Mucosa of descending colon (tissue), 3 donors: ENCODE measurements around the gene ZNF813. TPM values are rescaled to one million over a fixed set of nuclear protein-coding genes. Genes with fewer than 3 reads are reported as not detected.

Experiments
- ATAC-seq: fragments of 200-7000 bp; cut with Tn5 transposase; one replicate; pipeline ENCODE4 v1.9.1; 2020; ENCODE audit warnings: mild to moderate bottlenecking, moderate library complexity
- DNase-seq, 3 donors: peaks; one replicate each; pipeline ENCODE4 v3.0.0-alpha.2; 2020
- H3K36me3 ChIP-seq: fragments of 200-600 bp; one replicate; pipeline ENCODE4 v1.8.0; 2021; ENCODE audit warnings: low read depth, mild to moderate bottlenecking
- H3K4me1 ChIP-seq: fragments of 200-600 bp; one replicate; pipeline ENCODE4 v1.8.0; 2021; ENCODE audit warnings: low read depth, mild to moderate bottlenecking
- H3K4me3 ChIP-seq: fragments of 200-600 bp; one replicate; pipeline ENCODE4 v1.8.0; 2021; ENCODE audit warnings: mild to moderate bottlenecking
- H3K9me3 ChIP-seq: fragments of 200-600 bp; one replicate; pipeline ENCODE4 v1.8.0; 2021; ENCODE audit warnings: mild to moderate bottlenecking
- CTCF ChIP-seq: fragments of 200-600 bp; IDR thresholded peaks from one replicate; pipeline ENCODE4 v1.8.0; 2022; ENCODE audit warnings: antibody characterized with exemption, mild to moderate bottlenecking
- intact Hi-C, 2 donors: fragments of 100-400 bp; cut with DNase I in 1 of 2; cut with micrococcal nuclease in 1 of 2; formaldehyde crosslinking; loops; one replicate each; pipeline versions ENCODE4 v1.11.0 to v1.11.1; 2022; cut with DNase I, micrococcal nuclease
- total RNA-seq, 3 donors: library from RNA; stranded (reverse); fragmentation: NEBNext Ultra II Directional in 2 of 3; extraction: Animal tissue kit (Norgen Biotek cat#: 25700) in 2 of 3; gene quantifications; one replicate each; pipeline versions ENCODE4 v1.2.1 to v1.2.4, GENCODE V29; 2021 to 2023
- donor health status: DM: no; HTN: no; CAD: no; lungs with moderate emphysema.
- donor health status: DM: no; HTN: no; CAD: no.
- donor health status: DM: no; HTN: yes; CAD: no.

ZNF813 gene
- total RNA-seq, 3 donors from 2014 or later = 3.7 to 4.5 (median 4.1) TPM

DNA sequence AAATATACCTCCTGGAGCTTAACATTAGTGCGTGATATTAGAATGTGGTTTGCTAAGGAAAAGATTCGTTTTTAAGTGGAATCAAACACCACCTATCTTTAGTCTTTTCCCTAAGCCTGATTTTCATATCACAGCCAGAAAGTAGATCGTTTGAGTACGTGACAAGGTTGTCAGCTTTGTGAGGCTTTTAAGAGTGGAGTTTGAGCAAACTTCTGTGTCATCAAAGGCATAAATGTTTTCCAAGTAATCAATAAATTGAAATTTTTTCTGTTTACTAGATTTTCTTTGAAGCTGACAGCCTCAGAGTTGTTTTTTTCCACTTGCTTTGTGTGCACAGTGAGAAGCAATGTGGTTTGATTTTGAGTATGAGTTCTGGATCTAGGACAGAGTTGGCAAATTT, 63.9 kb downstream of the ZNF813 start:
- no peaks in the 10 kb centered on the region for H3K36me3 ChIP-seq
- H3K4me1 ChIP-seq = no peaks in the 10 kb centered on the region
- no peak for DNase-seq
- TF ChIP-seq CTCF = no peak
- no peak for ATAC-seq
- no peak overlapping the region for H3K4me3 ChIP-seq
- H3K9me3 ChIP-seq = peaks cover 8% of the 10 kb centered on the region
- intact Hi-C loops = no loop called here

DNA sequence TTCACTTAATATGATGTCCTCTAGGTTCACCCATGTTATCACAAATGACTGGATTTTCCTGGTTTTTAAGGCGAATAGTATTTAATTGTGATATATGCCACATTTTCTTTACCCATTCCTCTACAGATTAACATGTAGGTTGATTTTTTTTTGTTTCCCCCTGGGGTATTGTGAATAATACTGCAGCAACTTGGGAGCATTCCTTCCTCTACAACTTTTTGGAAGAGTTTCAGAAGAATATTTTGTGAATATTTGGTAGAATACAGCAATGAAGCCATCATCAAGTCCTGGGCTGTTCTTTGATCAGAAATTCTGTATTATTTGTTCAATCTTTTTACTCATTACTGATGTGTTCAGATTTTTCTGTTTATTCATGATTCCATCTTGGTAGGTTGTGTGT, 64.8 kb downstream of the ZNF813 start:
- Histone ChIP-seq H3K4me3 (no peak overlapping the region), H3K4me1 (no peaks in the 10 kb centered on the region), H3K9me3 (peaks cover 5% of the 10 kb centered on the region), H3K36me3 (no peaks in the 10 kb centered on the region)
- intact Hi-C loops = no loop called here
- ATAC-seq = no peak
- no peak for TF ChIP-seq CTCF
- DNase-seq = no peak

- intact Hi-C loops = no loop called here
- no peak for DNase-seq
These were observed 68.7 kb downstream of the ZNF813 start for GRCh38 chr19:53536225-53536548.

GRCh38 chr19:53537121-53537520, 69.6 kb downstream of the ZNF813 start:
- ATAC-seq = peak; percentile 9
- no peaks in the 10 kb centered on the region for H3K9me3 ChIP-seq
- peak overlapping the region; percentile 42 for H3K4me3 ChIP-seq
- H3K4me1 ChIP-seq = peaks cover 6% of the 10 kb centered on the region
- no peak for DNase-seq
- TF ChIP-seq CTCF = no peak
- H3K36me3 ChIP-seq = no peaks in the 10 kb centered on the region
- intact Hi-C loops = no loop called here

More at GRCh38 chr19:53536225-53536548, 68.7 kb downstream of the ZNF813 start:
- ATAC-seq = no peak
- no peaks in the 10 kb centered on the region for H3K36me3 ChIP-seq
- H3K9me3 ChIP-seq = no peaks in the 10 kb centered on the region
- peaks cover 6% of the 10 kb centered on the region for H3K4me1 ChIP-seq
- no peak overlapping the region for H3K4me3 ChIP-seq
- TF ChIP-seq CTCF = no peak

DNA sequence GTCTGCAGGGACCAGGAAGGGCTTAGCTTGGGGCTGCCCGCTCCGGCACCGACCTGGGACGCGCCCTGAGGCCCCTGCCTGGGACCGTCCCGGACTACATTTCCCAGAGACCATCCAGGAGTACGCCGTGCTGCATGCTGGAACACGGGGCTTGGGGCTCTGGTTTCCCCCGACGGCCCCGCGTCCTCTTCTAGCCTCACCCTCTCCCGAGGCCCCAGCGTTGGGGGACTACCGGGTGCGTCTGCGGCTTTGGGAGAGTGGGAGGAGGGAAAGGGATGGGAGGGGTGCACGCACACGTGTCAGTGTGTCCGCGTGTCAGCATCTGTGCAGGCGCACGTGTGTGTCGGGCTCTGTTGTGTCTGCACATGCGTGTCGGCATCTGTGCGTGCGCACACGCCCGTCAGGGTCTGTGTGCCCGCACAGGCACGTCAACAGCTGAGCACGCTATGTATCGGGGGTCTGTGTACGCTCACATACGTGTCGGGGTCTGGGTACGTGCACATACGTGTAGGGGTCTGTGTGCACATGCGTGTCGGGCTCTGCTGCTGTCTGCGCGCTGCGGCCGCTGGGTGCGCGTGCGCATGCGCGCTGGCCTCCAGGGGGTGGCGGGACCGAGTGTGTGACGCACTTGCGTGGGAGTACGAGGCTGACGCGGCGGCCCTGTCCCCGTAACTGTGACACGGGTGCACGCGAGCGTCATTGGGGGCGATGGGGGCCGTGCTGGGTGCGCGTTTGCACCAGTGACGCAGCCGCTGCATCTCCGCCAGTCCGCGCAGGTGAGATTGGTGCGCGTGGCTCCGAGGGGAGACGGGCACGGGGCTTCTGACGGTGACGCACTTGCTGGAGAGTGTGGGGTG, 70.2 kb downstream of the ZNF813 start, which contains the start of gene ZNF331:
Gene ZNF331, plus strand, starts transcription at position 625 of the 857 bp plus-strand sequence. CDS start 31,232 bp downstream, outside the sequence.
- Histone ChIP-seq H3K4me3 (peak within 1 kb of the TSS; percentile 42), H3K9me3 (no peaks in the 10 kb centered on the region), H3K4me1 (peaks cover 6% of the 10 kb centered on the region), H3K36me3 (no peaks in the 10 kb centered on the region)
- no peak for TF ChIP-seq CTCF
- ATAC-seq (peak; percentile 93), DNase-seq (peak; percentile 79 to 88 (median 85))
- intact Hi-C loops = no loop called here
